GM19099 (cell line): Measurements from ENCODE around the gene WASHC3.

Source experiments
- POLR2A ChIP-seq: IDR thresholded peaks from 3 replicates; pipeline ENCODE4 v1.6.1; 2011; ENCODE audit warnings: low read depth; ENCODE audit not compliant: insufficient read length; ENCODE audit errors: extremely low read depth

The WASHC3 gene, protein sequence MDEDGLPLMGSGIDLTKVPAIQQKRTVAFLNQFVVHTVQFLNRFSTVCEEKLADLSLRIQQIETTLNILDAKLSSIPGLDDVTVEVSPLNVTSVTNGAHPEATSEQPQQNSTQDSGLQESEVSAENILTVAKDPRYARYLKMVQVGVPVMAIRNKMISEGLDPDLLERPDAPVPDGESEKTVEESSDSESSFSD

DNA sequence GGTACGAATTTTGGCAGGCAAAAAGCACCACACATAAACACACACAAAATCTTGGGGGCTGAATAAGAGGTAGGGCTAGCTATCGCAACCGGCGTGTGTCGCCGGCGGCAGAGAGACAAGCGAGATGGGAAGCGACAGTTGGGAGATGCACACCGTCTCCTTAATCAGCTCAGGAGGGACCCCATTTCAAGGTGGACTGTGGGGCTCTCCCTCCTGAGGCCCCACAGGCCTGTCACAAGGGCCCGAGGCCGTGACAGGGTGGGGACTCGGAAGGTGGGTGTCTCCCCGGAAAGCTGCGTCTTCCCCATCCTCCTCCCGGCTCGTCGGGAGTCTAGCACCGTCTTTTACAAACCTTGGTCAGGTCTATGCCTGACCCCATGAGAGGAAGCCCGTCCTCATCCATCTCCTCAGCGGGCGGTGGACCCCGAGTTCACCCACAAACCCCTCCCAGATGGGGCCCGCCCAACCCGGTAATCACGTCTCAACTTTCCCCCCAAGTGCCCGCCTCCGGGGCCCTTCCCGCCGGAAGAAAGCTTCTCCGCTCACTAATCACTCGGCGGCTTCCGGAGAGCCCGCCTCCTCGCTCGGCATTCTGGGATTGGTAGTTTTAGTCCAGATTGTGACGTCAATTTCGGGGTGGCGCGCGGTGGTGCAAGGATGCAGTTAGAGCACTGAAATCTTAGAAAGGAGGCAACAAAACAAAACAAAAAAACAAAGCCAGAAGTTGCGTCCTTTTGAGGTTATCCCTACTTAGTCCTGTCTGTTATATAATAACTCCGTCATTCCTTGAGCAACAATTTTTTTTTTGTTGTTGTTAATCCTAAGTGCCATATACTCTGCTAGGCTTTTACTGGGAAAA is at the start of gene WASHC3:
WASHC3 (minus strand) TSS at position 432 of the 859 bp plus-strand sequence; CDS start at position 403, 29 bp downstream.
- peak; percentile 72 for TF ChIP-seq POLR2A

DNA sequence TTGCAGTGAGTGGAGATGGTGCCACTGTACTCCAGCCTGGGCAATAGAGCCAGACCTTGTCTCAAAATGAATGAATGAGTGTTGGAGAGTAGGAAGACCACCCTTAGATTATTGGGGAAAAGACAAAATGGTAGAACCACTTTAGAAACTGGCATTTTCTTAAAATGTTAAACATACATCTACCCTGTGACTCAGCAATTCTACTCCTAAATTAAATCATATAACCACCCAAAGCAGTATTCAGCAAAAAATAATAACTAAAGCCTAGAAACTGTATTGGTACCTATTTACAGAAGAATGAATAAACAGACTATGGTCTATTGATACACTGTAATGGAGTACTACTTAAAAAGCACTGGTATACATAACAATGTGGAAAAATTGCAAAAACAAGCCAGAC is 49.0 kb upstream of the WASHC3 start:
- TF ChIP-seq POLR2A: no peak

DNA sequence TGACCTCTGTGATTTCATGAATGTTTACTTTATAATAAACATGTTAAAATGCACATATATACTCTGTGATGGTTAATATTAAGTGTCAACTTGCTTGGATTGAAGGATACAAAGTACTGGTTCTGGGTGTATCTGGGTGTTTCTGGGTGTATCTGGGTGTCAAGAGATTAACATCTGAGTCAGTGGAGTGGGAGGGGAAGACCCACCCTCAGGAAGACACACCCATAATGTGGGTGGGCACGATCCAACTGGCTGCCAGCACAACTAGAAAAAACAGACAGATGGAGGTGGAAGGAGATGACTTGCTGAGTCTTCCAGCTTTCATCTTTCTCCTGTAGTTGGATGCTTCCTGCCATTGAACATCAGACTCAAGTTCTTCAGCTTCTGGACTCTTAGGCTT is 46.2 kb upstream of the WASHC3 start:
- TF ChIP-seq POLR2A: no peak

DNA sequence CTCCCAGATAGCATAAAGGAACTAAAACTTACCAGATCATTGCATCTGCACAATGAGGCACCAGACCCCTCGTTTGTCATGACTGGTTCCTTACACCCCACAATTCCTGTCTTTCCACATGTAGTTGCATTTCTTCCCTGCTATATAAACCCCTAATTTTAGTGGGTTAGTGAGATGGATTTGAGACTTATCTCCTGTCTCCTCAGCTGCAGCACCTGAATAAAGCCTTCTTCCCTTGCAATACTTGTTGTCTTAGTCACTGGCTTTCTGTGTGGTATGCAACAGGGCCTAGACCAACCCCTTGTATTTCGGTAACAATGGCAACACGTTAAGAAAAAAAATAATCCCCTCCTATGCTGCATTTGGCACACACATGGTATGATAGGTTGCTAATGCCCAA is 45.1 kb upstream of the WASHC3 start:
- TF ChIP-seq POLR2A: no peak

DNA sequence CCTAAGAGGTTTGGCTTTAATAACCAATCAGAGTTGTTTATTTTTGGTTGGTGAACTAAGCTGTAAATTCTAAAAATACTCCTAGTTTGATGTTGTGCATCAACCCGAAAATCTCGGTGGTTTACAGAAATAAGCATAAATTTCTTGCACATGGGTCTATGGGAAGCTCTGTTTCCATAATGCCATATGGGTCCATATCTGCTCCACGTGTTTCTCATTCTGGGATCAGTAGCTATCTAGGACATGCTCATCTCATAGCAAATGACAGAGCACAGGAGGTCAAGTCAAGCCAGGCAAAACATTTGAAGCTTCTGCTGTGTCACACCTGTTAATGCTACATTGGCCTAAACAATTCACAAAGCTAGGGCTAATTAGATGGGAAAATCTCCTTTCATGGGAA is 35.1 kb upstream of the WASHC3 start:
- TF ChIP-seq POLR2A: no peak

DNA sequence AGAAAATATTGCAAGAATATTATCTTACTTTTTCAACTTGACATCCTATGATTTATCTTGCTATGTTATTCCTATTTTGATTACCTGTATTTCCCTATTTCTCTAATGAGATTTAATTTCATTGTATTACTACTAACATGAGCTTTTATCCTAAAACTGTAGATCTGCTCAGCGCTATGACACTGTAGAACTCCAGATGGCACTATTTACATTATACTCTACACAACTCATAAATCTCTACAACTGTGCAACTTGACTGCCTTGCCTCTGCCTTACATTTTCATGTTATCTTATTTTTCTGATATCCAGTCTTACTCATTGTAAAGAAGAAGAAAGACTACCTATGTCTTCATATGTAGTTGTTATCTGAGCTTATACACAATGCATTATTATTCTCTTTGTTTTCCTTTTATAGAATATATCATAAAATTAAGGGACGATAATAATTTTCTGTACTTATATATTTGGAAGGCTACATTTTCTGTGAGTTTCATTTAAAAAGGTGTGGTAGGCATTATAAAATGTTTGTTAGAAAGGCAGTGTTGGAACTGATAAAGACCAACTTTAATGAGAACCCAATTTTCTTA is 34.0 kb upstream of the WASHC3 start:
- TF ChIP-seq POLR2A: no peak

DNA sequence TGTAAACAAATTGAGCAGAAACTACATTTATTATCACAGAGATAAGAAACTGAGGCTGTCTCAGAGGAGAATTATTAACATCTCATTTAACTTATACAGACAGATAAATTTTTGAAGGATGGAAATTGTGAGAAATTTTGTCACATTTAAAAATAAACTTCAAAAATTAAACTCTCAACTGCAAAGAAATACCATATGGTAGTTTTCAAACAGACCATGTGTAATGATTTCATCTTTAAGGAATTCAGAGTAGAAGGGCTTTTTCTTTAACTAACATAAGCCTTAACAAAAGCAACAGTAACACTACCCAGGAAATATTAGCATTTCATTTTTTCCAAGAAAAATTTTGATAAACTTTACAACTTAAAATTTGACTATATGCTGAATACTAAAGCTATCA is 31.5 kb upstream of the WASHC3 start:
- no peak for TF ChIP-seq POLR2A

DNA sequence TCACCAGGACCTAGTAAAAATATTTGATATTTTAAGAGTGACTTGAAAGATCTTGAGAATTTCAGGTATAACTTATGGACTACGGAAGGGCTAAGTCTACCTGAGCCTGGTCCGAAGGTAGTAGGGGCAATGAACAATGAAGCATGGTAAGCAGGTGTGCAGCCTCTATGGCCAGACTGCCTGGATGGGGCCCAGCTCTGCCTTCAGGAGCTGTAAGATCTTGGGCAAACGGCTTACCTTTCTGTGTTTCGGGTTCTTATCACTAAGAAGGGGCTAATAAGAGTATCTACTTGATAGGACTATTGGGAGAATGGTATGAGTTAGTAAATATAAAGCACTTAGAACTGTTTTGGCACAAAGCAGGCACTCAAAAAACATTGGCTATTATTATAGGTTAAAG is 19.1 kb upstream of the WASHC3 start:
- TF ChIP-seq POLR2A: no peak

DNA sequence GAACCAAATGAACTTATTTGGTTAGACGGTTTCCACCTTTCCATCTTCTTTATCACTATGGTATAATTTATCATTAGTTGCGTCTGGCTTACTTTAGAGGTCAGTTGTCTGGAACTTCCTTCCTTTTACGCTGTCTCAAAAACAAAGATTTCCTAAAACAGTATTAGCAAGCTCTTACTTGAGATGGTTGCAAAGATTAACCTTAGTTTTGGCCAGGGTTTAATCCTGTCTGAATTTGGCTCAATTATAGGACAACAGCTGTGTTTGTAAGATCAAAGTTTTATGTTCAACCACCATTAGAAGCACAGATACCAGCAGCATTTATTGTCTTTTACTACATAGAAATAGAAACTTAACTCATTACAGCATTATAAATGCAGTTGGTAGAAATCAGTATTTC is 7.9 kb upstream of the WASHC3 start:
- TF ChIP-seq POLR2A: no peak

DNA sequence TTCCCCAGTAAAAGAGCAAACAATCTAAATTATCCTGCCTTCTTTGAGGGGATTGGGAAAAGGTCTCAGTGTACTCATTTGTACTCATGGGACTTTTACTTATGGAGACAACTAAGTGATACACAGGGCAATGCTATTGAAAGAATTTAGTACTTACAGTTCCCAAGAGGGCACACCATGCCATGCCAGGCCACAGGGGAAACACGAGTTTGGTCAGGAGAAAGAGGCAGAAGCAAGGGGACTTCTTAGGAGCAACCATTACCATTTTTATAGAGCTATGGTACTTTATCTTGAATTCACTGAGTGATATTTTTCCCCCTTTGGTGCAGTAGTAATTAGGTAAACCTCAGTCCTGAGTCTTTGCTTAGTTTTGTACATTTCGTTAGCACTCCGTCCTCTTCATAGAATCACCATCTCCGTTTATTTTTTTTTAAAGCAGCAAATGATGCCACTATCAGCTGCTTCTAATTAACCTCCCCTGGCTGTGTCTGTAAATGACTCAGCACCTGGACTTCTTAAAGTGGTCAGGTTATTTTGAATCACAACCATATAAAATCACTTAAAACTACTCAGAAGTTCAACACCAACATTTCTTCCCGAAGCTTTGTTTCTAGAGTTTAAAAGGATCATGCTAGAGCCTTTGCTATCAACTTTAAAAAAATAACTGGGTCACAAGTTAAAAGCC is 5.9 kb upstream of the WASHC3 start:
- no peak for TF ChIP-seq POLR2A

DNA sequence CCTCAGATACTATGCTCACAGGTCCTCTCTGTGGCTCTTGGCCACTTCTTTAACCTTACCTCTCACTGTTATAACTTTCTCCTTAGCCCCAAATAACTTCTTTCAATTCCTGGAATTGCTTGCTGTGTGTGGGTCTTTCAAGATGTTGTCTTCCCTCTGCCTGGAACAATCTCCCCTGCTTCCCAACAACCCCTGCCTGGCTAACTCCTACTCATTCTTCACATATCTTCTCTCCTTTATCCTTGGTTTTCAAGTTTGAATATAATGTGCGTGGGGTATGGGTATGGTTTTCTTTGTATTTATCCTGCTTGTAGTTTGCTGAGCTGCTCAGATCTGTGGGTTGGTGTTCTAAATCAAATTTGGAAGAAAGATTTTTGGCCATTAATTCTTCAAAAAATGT is 2.7 kb upstream of the WASHC3 start:
- TF ChIP-seq POLR2A: no peak

DNA sequence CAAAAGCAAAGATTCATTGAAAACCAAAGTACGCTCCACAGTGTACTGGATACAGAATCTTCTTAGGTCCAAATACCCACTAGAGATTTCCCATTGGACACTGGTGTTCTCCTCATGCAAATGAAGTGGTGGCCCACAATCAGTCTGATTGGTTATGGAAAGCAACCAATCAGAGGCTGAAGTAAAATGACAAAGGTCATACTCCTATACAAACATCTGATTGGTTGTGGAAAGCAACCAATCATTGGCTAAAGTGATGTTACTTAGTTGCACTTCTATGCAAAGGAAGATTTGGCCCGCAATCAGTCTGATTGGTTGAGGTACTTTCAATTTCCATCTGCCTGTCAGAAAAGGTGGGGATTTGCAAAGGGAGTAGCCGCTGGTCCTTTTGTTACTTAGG is 1.3 kb upstream of the WASHC3 start:
- TF ChIP-seq POLR2A: no peak

DNA sequence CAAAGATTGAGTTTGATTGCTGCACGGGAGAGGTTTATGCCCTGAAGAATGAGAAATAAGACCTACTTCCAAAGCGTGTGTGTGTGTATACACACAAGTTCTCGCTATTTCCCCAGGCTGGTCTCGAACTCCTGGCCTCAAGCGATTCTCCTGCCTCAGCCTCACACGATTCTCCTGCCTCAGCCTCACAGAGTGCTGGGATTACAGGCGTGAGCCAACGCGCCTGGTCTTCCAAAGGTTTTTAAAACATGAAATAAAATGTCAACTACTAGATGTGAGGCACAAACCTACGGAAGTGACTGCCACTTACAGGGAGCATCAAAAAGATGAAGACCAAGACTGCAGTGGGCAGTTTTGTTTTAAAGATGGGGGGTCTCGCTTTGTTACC is 622 bp upstream of the WASHC3 start:
- no peak for TF ChIP-seq POLR2A

DNA sequence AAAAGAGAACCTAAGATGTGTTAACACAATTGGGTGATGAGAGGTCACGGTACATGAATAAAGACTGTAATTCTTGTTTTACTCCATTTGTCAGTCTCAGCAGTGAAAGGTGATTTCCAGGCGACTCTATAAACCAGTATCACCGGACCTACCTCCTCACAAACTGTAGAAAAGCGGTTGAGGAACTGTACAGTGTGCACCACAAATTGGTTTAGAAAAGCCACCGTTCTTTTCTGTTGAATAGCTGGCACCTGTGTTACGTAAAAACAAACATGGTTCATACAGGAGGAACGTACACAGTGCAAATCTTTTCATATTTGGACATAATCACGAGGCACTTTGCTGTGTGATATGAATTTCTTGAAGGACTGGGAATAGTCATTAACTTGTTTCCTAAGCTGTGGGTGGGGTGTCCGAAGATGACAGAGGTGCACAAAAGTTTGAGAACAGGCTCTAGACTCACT is 663 bp downstream of the WASHC3 start:
- no peak for TF ChIP-seq POLR2A

DNA sequence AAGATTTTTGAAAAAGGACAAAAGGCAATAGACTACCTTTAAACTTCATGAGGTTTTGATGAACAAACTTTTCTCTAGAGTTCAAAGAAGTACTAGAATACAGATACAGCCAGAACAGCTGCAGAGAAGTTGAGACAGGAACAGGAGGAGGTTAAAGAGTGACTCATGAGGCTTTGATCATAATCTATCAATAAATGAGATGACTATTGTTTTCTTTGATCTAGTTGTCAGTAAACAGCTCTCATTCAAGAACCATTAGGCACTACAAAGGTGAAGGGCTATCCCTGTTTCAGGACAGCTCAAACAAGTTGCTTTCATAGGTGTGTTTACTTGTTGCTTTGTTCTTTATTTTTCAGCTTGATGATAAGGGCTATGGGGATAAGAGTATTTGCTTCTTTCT is 2.4 kb downstream of the WASHC3 start:
- no peak for TF ChIP-seq POLR2A
